Mammary epithelial cell (primary cell): ENCODE data around the gene GADD45B.

Experiments used
- EZH2 ChIP-seq: IDR thresholded peaks from 2 replicates; pipeline ENCODE4 v1.6.1; 2012; ENCODE audit warnings: low read length, inconsistent platforms, borderline replicate concordance
- TF ChIP-seq, protein P1 (sequence below), 2 donors: IDR thresholded peaks in 1 of 2; conservative IDR thresholded peaks in 1 of 2; 2 replicates each; pipeline ENCODE4 v1.5.1; 2011 to 2012; ENCODE audit warnings: inconsistent platforms in 2 of 2, low read length in 2 of 2, mild to moderate bottlenecking in 2 of 2, control low read depth in 1 of 2, low read depth in 1 of 2; ENCODE audit not compliant: insufficient read depth in 1 of 2; ENCODE audit errors: extremely low read depth in 1 of 2

GRCh38 chr19:2449019-2449418, 26.9 kb upstream of the GADD45B start:
- TF ChIP-seq, protein P1, sequence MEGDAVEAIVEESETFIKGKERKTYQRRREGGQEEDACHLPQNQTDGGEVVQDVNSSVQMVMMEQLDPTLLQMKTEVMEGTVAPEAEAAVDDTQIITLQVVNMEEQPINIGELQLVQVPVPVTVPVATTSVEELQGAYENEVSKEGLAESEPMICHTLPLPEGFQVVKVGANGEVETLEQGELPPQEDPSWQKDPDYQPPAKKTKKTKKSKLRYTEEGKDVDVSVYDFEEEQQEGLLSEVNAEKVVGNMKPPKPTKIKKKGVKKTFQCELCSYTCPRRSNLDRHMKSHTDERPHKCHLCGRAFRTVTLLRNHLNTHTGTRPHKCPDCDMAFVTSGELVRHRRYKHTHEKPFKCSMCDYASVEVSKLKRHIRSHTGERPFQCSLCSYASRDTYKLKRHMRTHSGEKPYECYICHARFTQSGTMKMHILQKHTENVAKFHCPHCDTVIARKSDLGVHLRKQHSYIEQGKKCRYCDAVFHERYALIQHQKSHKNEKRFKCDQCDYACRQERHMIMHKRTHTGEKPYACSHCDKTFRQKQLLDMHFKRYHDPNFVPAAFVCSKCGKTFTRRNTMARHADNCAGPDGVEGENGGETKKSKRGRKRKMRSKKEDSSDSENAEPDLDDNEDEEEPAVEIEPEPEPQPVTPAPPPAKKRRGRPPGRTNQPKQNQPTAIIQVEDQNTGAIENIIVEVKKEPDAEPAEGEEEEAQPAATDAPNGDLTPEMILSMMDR (conservative IDR thresholded peaks at IDR 0.05 in 1 of 2, IDR thresholded peaks at IDR 0.05 in 1 of 2; ENCODE audit: extremely low read depth in 1 of 2, insufficient read depth in 1 of 2, low read depth in 1 of 2, low read length in 2 of 2): no peak
- no peak for TF ChIP-seq EZH2
